ENCODE measurements around the gene TAF9. TPM values are rescaled to one million over a fixed set of nuclear protein-coding genes. Genes with fewer than 3 reads are reported as not detected.
"Not testable (repeated sequence)": the region's sequence is repeated elsewhere in the genome, so short reads cannot be mapped to it uniquely, and the experiment has no call there.

TAF9 gene
- total and polyA plus RNA-seq, 4 donors, result 37.3 to 56.7 (median 45.2) TPM

GRCh38 chr5:69335341-69335935 is 33.9 kb downstream of the TAF9 start:
- ATAC-seq (ENCODE audit: insufficient read depth, low FRiP score), result no peak
- Histone ChIP-seq H3K27me3 (ENCODE audit: control insufficient read depth in 3 of 3, insufficient read depth in 3 of 3, low read length in 2 of 3) (no peaks in the 10 kb centered on the region), H3K9ac (ENCODE audit: insufficient read depth in 1 of 2, low read length in 2 of 2) (no peak overlapping the region), H3K4me1 (ENCODE audit: control insufficient read depth in 5 of 5, insufficient read depth in 5 of 5, low read length in 5 of 5) (peaks cover 0 to 5% (median 0%) of the 10 kb centered on the region in 5 donors), H3K9me3 (ENCODE audit: control insufficient read depth in 4 of 4, insufficient read depth in 3 of 4, low read length in 3 of 4) (no peaks in the 10 kb centered on the region), H3K36me3 (ENCODE audit: control insufficient read depth in 4 of 4, insufficient read depth in 4 of 4, low read length in 4 of 4) (no peaks in the 10 kb centered on the region), H3K27ac (ENCODE audit: low read depth in 1 of 2, low read length in 1 of 2) (no peak overlapping the region), H3K4me3 (no peak overlapping the region)
- 84 to 86% methylated on average over 7 of the region's 7 CpGs for WGBS, 2 donors
- no peak for TF ChIP-seq CTCF (IDR thresholded peaks at IDR 0.05; ENCODE audit: control extremely low read depth, extremely low read depth)
- DNase-seq, result no peak

GRCh38 chr5:69334793-69335268 is 34.5 kb downstream of the TAF9 start:
- H3K27me3 ChIP-seq (ENCODE audit: control insufficient read depth in 3 of 3, insufficient read depth in 3 of 3, low read length in 2 of 3), result no peaks in the 10 kb centered on the region
- H3K36me3 ChIP-seq (ENCODE audit: control insufficient read depth in 4 of 4, insufficient read depth in 4 of 4, low read length in 4 of 4), result no peaks in the 10 kb centered on the region
- peaks cover 0 to 5% (median 0%) of the 10 kb centered on the region in 5 donors for H3K4me1 ChIP-seq (ENCODE audit: control insufficient read depth in 5 of 5, insufficient read depth in 5 of 5, low read length in 5 of 5)
- 12 to 13% methylated on average over 18 of the region's 18 CpGs for WGBS, 2 donors
- peak; percentile 80 to 87 (median 84) for DNase-seq
- H3K4me3 ChIP-seq, result no peak overlapping the region
- peak; percentile 84 for ATAC-seq (ENCODE audit: insufficient read depth, low FRiP score)
- H3K9ac ChIP-seq (ENCODE audit: insufficient read depth in 1 of 2, low read length in 2 of 2), result no peak overlapping the region
- peak overlapping the region in 1 of 2 donors; percentile 48 for H3K27ac ChIP-seq (ENCODE audit: low read depth in 1 of 2, low read length in 1 of 2)
- H3K9me3 ChIP-seq (ENCODE audit: control insufficient read depth in 4 of 4, insufficient read depth in 3 of 4, low read length in 3 of 4), result no peaks in the 10 kb centered on the region
- TF ChIP-seq CTCF (IDR thresholded peaks at IDR 0.05; ENCODE audit: control extremely low read depth, extremely low read depth), result peak; percentile 80

- not testable (repeated sequence) for H3K4me3 ChIP-seq; H3K27me3 ChIP-seq (ENCODE audit: control insufficient read depth in 3 of 3, insufficient read depth in 3 of 3, low read length in 2 of 3); H3K27ac ChIP-seq (ENCODE audit: low read depth in 1 of 2, low read length in 1 of 2); DNase-seq; H3K9me3 ChIP-seq (ENCODE audit: control insufficient read depth in 4 of 4, insufficient read depth in 3 of 4, low read length in 3 of 4); H3K4me1 ChIP-seq (ENCODE audit: control insufficient read depth in 5 of 5, insufficient read depth in 5 of 5, low read length in 5 of 5); H3K9ac ChIP-seq (ENCODE audit: insufficient read depth in 1 of 2, low read length in 2 of 2); H3K36me3 ChIP-seq (ENCODE audit: control insufficient read depth in 4 of 4, insufficient read depth in 4 of 4, low read length in 4 of 4); ATAC-seq (ENCODE audit: insufficient read depth, low FRiP score)
- WGBS, 2 donors, result 94 to 97% methylated on average over 23 to 25 of the region's 25 CpGs
These were observed 35.5 kb downstream of the TAF9 start for GRCh38 chr5:69333668-69334315.

Measured in lung (tissue), 12 donors.